Activated CD8-positive, alpha-beta memory T cell treated with anti-CD3 and anti-CD28 coated beads for 4 hours (primary cell): ENCODE measurements around the gene NSD2.

Source experiments
- DNase-seq, 2 donors: peaks; one replicate each; pipeline ENCODE4 v3.0.0-alpha.2; 2020; ENCODE audit warnings: low read depth in 2 of 2

Gene NSD2

DNA sequence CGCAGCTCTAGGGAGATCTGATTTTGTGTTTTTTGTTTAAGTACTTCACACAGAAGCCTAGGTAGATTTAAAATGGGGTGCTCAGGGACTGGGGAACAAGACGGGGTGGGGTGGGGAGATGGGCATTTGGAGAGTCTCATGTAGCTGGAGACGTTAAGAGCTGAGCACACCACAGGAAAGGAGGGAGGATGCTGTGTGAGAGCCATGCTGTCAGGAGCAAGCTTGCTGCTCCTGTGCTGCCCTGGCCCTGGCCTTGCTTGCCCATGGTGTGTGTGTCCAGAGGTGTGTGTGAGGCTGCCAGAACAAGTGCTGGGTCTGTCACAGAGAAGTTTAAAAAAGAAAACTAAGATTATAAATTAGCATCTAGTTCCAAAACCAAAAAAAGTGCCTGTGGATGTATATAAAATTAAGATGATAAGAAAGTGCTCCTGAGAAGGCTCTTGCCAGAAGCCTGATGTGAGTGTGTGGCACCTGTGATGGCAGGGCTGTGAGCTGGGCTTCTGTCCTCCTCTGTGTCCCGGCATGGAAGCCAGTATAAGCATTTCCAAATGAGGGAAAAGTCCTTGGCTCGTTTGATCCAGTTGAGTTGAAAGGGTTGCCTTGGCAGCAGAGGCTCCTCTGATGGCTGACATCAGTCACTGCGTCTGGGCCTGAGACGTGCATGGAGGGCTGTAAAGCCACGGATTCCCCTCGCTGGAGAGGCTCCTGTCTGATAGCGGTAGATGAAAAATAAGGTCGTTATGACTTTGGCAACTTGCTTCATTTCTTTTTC is 74.1 kb downstream of the NSD2 start:
- no peak for DNase-seq

DNA sequence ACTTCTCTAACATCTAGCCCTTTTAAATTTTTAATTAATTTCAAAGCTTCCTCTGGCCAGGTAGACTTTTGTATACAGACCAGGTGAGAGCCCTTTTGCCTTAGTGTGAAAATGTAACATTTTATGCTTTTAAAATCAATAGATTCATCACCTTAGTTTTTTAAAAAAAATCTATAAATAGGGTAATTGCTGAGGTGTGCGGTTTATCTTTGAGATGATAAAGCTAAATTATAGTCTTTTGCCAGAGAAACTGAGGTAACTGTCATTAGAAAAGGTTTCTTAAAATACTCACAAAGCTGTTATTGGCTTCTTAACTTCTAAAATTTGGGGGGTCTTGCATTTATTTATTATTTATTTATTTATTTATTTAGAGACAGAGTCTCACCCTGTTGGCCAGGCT is 74.7 kb downstream of the NSD2 start:
- no peak for DNase-seq

DNA sequence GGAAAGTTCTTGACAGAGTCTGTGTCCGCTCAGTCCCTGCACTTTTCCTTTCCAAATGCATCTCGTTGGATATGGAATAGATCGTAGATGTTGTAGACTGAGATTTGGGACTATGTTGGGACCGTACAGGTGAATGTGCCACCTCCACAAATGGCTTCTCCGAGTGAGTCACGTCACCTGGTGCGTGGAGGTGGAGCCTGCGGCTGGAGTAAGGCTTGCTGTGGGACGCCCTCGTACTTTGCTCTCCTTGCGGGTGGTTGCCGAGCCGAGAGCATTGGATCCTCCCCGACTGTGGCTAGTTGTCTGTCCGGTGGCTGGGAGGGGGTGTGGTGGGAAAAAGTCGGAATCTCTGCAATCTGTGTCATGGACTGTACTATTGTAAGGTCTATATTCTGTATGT is 77.0 kb downstream of the NSD2 start:
- no peak for DNase-seq

- no peak for DNase-seq
These were observed 77.8 kb downstream of the NSD2 start for GRCh38 chr4:1948892-1949436.

DNA sequence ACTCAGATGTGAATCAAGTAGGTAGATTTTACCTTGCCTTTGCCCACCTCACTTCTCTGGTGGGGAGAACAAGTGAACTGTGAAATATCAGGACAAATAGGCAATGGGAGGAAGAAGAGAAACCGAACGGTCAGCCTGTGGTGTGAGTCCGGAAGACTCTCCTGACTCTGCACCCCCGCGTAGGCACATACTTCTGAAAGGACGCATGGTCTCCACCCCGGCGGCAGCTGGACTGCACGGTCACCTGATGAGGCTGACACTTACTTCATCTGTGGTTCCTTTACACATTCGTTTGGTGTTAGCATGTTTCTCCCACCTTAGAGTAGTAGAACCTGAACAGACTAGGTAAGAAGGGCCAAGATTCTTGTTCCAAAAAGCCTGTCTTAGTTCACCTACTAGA is 79.2 kb downstream of the NSD2 start:
- DNase-seq: no peak

- DNase-seq: no peak
These were observed 81.0 kb downstream of the NSD2 start for GRCh38 chr4:1952058-1952700.

GRCh38 chr4:1952719-1953118 is 81.5 kb downstream of the NSD2 start:
- DNase-seq: no peak

- DNase-seq: no peak
These were observed 82.1 kb downstream of the NSD2 start for GRCh38 chr4:1953335-1953734.

GRCh38 chr4:1956631-1957030 is 85.4 kb downstream of the NSD2 start:
- no peak for DNase-seq

- no peak for DNase-seq
These were observed 87.3 kb downstream of the NSD2 start for GRCh38 chr4:1958276-1959103.

DNA sequence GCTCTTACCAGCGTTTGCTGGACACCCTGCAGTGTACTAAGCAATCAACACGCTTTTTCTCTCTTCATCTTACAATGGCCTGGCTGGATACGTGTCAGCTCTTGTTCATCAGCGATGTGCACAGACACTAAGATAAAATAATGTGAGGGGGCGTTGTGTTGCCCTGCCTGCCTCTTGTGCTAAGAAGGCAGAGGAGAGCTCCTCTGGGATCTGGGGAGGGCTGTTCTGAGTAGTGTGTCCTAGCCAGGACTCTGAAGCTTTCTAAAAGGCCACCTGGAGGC is 87.9 kb downstream of the NSD2 start:
- no peak for DNase-seq

- no peak for DNase-seq
These were observed 89.1 kb downstream of the NSD2 start for GRCh38 chr4:1960170-1960825.

- DNase-seq: no peak
These were observed 89.8 kb downstream of the NSD2 start for GRCh38 chr4:1961038-1961437.

DNA sequence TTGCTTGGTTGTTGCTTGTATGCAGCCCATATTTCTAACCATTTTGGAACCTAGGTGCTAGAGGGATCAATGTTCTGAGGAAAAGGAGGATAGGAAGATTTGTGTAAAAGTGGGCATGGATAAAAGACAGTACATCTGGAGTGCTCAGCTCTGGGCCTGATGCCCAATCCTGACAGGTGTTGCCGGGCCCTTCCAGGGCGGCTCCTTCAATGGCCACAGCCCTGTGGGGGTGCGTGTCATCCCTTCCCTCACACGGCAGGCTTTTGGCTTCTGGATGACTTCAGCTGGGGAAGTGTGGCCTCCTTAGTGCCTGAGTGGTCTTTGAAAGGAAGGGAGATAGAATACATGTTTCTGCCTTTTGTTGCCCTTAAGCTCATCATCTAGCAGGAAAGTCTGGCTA is 90.4 kb downstream of the NSD2 start:
- no peak for DNase-seq

DNA sequence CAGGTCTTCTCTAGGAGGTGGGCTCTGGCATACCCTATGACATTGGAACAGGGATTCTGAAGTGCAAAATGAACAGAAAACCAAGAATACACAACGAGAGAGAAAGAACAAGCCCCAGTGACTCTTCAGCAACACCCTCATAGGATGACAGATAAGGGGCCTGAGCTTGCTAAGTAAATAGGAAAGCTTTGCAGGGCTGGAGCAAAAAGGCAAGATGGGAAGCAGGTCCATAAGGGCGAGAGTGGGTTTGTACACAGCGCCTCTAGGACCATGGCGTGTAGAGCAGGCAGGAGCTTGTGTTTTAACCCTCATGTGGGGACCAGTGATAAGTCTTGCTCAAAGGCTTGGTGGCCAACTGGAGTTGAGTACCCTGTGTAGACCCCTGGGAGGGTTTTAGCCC is 91.8 kb downstream of the NSD2 start:
- DNase-seq: no peak

DNA sequence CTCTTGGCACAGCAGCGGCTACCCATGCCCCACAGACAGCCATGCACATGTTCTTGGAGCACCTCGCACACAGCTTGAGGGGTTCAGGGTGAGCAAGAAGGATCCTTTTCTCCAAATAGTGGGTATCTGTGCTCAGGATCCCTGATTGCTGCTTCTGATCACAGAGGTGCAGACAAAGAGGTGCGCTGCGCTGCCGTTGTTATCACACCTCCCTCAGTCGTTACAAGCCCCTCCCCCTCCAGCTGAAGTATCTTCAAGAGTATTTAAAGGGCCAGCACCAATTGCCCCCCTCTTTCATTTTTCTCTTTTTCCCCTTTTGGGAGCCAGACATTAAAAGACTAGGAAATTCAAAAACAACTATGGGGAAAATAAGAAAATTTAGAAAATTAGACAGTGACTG is 93.2 kb downstream of the NSD2 start:
- DNase-seq: no peak

GRCh38 chr4:1964971-1965370 is 93.8 kb downstream of the NSD2 start:
- no peak for DNase-seq

DNA sequence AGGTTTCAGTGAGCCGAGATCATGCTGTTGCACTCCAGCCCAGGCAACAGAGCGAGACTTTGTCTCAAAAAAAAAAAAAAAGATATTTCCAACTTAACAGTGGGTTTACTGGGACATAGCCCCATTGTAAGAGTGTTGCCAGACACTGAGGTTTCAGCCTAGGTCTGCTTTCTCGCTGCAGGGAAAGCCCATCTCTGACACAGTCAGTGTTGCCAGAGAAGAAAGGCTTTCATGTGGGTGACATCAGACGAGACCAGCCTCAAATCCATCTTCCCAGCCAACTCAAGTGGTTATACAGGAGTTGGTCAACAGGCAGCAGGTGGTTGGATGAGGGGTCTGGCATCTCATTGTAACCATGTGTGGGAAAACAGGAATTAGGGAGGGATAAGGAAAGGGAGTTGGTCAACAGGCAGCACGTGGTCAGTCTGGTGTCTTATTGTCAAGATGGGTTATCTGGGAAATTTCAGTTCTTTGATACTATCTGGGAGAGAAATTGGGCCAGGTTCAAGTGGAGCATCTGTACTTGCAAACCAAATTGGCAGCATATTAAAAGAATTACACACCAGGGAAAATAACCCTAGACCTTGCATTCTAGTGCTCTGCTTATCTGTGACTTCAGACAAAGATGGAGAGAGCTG is 96.4 kb downstream of the NSD2 start:
- no peak for DNase-seq

GRCh38 chr4:1968686-1969295 is 97.6 kb downstream of the NSD2 start:
- DNase-seq: no peak

- DNase-seq: no peak
These were observed 98.9 kb downstream of the NSD2 start for GRCh38 chr4:1969928-1970723.
